HCEC 1CT (cell line): Measurements from ENCODE around the gene BHLHA9.
"Not testable (repeated sequence)": the region's sequence is repeated elsewhere in the genome, so short reads cannot be mapped to it uniquely, and the experiment has no call there.

ENCODE experiments used
- DNase-seq: peaks from one replicate; pipeline ENCODE4 v3.0.0-alpha.2; 2017

BHLHA9 gene

DNA sequence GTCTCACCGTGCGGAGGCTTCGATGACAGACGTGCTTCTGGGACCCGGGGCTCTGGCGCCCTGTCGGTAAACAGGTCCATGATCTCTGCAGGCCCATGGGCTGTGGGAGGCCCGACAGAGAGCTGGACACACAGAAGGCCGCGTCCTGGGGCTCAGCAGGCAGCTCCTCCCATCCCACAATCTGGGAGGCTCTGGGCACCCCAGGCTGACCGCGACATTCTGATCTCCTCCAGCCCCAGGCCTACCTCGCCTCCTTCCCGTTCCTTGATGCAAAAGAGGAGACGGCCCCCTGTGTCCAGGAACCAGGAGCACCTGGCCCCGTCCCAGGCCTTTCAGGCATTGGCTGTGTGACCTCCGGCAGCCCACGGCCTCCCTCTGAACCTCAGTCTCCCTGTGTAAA, 32.5 kb downstream of the BHLHA9 start:
- DNase-seq: no peak

DNA sequence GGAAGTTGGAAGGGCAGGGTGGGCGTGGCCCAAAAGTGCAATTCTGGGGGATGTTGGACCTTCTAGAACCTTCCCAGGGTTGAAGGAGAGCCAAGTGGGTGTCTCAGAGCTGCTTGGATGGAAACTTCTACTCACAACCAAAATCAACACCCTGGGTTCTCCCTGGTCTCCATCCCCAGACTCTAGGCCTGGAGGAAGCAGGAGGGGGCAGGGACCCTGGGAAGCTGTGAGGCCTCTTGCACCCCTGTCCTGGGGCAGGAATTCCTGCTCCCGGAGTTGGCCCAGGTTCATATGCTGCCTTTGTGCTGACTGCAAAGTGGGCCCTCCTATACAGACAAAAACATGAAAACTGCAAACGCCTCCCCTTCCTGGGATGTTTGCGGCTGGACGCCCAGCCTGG, 34.3 kb downstream of the BHLHA9 start:
- DNase-seq: no peak

DNA sequence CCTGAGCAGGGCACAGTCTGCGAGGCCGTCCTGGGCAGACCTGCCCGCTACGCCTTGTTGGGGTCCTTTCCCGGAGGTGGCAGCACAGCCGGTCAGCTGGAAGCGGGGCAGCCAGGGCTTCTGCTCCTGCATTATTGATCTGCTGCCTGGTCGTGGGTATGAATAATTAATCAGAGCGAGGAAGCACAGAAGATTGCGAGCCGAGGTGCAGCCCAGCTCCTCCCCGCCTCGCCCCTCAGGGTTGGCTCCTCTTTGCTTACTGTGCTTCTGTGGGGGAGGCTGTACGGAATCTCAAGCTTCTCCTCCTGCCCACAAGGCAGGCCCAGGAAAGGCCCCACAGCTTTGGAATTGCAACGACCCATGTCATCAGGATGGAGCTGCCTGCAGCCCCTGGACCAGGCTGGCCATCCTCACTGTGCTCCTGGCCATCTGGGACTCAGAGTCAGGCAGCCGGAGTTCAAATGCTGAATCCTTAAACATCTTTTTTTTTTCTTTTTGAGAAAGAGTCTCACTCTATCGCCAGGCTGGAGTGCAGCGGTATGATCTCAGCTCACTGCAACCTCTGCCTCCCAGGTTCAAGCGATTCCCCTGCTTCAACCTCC, 34.8 kb downstream of the BHLHA9 start:
- no peak for DNase-seq

DNA sequence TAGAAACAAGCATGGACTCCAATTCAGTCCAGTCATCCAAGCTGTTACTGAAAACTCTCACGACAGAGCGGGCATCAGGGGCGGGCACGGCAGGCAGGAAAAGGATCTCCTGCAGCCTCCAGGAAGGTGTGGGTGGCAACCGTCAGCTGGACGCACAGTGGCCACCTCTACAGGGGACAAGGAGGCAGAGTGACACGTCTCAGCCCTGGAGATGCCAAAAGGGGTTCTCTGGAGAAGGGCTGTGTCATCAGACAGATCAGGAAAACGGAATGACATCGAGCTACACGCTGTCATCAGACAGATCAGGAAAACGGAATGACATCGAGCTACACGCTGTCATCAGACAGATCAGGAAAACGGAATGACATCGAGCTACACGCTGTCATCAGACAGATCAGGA, 37.6 kb downstream of the BHLHA9 start:
- DNase-seq: not testable (repeated sequence)

DNA sequence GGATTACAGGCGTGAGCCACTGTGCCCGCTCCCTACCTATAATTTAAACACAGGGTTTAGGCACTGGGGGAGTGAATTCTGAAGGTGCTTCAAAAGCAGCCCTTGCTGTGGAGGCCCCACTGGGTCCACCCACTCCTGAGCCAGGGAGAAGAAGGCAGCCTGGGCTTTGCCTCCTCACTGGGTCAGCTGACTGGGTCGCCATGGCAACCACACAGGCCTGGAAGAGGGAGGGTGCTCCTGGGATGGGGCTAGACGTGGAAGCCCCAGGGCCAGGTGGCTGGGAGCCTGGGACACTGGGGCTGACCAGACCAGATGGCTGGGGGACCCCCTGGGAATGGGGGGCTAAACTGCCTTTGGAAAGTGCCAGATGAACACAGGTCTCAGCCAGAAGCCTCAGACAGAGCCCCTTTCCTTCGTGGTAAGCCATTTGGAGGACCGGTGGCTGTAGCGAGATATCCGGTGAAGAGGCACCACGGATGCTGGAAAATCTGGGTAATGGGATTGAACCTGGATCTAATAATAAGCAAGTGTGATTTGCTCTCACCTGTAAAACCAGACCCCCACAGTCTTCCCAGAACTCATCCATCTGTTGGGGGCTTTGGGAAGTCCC, 42.1 kb downstream of the BHLHA9 start:
- no peak for DNase-seq

DNA sequence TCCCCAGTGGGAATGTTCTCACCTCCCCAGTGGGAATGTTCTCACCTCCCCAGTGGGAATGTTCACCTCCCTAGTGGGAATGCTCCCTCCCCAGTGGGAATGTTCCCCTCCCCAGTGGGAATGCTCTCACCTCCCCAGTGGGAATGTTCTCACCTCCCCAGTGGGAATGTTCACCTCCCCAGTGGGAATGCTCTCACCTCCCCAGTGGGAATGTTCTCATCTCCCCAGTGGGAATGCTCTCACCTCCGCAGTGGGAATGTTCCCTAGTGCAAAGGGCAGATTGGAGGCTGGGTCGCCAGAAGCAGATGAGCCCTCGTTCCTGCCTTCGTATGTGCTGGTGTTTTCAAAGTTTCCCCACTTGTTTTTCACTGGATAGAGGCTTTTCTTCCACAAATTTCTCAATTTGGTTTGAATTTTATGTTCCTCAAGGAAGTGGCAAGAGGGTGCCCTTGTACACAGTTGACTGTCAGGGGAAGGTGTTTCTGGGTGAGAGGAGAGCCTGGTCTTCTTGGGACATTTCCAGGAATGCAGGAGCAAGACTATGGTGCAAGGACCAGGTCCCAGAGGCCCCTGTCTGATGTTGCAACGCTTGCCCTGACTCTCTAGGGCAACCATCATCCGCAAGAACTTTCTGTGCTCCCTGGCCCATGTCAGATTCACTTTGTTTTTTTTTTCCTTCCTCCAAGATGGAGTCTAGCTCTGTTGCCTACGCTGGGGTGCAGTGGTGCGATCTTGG, 43.2 kb downstream of the BHLHA9 start:
- DNase-seq: no peak

DNA sequence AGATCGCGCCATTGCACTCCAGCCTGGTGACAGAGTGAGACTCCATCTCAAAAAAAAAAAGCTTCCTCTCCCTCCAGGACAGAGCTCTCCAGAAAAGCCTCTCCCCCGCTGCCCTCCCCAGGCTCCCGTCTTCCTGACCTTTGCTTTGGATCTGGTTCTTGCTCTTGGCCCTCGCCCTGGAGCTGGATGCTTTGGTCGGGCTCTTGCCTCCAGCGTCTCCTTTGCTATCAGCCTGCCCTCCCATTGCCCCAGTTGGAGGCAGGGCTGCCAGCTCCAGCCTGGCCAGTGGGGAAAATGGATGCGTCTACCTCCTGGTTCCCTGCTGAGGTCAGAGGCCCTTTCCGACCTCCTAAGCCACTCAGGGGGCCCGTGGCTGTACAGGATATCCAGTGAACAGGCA, 45.2 kb downstream of the BHLHA9 start:
- no peak for DNase-seq

DNA sequence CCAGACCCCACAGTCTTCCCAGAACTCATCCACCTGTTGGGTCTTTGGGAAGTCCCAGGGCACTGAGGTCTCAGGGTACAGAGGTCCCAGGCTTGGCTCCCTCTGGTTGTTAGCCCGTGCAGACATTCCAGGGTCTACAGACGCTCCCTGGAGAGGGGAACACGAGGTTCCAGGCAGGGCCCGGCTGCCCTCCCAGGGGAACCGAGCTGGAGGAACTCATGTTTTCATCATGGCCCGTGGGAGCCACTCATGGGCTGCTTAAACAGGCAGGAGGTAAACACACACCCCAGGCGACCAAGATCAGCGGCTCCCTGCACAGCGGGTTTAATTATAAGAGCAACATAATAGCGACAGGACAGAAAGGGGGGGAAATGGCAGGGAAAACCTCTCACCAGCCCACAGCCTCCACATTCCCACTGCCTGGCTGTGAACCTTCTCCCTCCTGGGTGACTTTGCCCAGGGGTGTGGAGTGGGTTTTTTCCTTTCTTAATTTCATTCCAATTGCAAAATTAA, 45.7 kb downstream of the BHLHA9 start:
- no peak for DNase-seq
